AG04449 (cell line): Measurements from ENCODE around the gene NR6A1.

Experiments
- CTCF ChIA-PET: fragments of 350-600 bp; formaldehyde crosslinking; extraction: SDS; loops from one replicate; lab custom pipeline; 2021; ENCODE audit warnings: antibody characterized with exemption; lab: Yijun Ruan, JAX
- POLR2A ChIA-PET: fragments of 400-600, 350-600 bp; formaldehyde crosslinking; extraction: SDS; loops from one replicate; lab custom pipeline; 2020; ENCODE audit warnings: antibody characterized with exemption, inconsistent platforms; lab: Yijun Ruan, JAX
- DNase-seq: peaks from one replicate; pipeline ENCODE4 v3.0.0-alpha.2; 2010; ENCODE audit warnings: low read depth, low spot score
- H3K4me3 ChIP-seq: 2 replicates; pipeline ENCODE4 v1.5.1; 2011; ENCODE audit warnings: low read depth, mild to moderate bottlenecking, control low read depth, low read length
- TF ChIP-seq, protein P1 (sequence below): IDR thresholded peaks from one replicate; pipeline ENCODE4 v1.5.1; 2011; ENCODE audit warnings: mild to moderate bottlenecking, moderate library complexity, low read length, control low read depth, inconsistent platforms; ENCODE audit not compliant: insufficient read depth; ENCODE audit errors: missing control alignments

The NR6A1 gene

DNA sequence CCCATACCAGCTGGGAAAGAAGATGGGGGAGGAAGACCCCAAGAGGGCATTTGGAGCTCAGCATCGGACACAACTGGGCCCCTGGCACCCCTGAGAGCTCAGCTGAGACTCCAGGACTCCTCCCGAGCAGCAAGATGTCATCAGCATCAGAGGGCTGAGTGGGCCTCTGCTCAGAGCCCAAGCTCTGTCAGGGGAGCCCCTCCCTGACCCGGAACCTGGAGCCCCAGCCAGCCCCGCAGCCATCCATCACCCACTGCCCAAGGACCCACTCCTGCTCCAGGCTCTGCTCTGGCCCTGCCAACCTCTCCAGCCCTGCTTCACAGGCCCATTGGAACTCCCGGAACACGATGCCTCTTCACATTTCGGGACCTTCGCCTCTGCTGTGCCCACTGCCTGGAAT is 273.7 kb downstream of the NR6A1 start:
- no peak for DNase-seq
- TF ChIP-seq, protein P1, sequence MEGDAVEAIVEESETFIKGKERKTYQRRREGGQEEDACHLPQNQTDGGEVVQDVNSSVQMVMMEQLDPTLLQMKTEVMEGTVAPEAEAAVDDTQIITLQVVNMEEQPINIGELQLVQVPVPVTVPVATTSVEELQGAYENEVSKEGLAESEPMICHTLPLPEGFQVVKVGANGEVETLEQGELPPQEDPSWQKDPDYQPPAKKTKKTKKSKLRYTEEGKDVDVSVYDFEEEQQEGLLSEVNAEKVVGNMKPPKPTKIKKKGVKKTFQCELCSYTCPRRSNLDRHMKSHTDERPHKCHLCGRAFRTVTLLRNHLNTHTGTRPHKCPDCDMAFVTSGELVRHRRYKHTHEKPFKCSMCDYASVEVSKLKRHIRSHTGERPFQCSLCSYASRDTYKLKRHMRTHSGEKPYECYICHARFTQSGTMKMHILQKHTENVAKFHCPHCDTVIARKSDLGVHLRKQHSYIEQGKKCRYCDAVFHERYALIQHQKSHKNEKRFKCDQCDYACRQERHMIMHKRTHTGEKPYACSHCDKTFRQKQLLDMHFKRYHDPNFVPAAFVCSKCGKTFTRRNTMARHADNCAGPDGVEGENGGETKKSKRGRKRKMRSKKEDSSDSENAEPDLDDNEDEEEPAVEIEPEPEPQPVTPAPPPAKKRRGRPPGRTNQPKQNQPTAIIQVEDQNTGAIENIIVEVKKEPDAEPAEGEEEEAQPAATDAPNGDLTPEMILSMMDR: no peak
- no peak overlapping the region for H3K4me3 ChIP-seq
- ChIA-PET CTCF (interaction anchor here (1.2 to 1.7 kb wide), 2 partner anchors 9 to 79 kb away, joined by 4 to 5 read pairs; no protein-coding TSS in a partner anchor), POLR2A (no interaction called here)

DNA sequence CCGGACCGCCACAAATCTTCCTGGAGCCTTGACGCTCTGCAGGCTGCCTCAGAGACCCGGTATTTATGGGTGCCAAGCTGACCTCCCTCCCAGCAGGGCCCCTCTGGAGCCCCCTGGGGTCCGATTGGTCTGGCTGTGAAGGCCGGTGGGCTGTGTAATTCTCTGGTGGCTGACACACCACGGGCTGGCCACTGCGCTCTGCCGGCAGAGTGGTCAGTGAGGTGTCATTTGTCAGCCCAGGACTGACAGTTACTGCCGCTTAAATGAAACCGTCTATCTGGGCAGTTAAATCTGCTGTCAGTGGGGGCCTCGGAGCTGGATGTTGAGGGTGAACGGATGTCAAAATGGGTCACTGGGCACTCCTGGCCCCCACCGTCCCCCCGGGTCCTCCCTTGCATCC is 274.6 kb downstream of the NR6A1 start:
- TF ChIP-seq, protein P1: no peak
- CTCF ChIA-PET: interaction anchor here (1.7 kb wide), 1 partner anchor 8 kb away, joined by 5 read pairs; no protein-coding TSS in a partner anchor

DNA sequence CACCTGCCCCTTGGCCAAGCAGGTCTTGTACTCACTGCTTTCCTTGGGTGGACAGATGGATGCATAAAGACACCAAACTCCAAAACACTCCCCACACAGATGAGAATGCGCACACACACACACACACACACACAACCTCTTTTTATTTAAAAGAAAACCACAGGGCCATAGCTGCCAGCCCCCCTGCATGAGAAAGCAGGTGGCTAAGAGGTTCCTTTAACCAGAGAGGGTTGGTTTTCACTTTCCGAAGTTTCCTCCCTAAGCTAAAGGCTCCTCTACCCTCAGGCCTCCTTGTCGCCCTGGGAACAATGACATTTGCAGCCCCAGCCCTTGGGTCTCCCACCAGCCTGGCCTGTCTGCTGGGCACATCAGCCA is 275.0 kb downstream of the NR6A1 start:
- POLR2A ChIA-PET: no interaction called here
- TF ChIP-seq, protein P1: no peak

More for the DNA sequence above, 274.6 kb downstream of the NR6A1 start:
- POLR2A ChIA-PET: no interaction called here
- no peak for DNase-seq
- H3K4me3 ChIP-seq: no peak overlapping the region

DNA sequence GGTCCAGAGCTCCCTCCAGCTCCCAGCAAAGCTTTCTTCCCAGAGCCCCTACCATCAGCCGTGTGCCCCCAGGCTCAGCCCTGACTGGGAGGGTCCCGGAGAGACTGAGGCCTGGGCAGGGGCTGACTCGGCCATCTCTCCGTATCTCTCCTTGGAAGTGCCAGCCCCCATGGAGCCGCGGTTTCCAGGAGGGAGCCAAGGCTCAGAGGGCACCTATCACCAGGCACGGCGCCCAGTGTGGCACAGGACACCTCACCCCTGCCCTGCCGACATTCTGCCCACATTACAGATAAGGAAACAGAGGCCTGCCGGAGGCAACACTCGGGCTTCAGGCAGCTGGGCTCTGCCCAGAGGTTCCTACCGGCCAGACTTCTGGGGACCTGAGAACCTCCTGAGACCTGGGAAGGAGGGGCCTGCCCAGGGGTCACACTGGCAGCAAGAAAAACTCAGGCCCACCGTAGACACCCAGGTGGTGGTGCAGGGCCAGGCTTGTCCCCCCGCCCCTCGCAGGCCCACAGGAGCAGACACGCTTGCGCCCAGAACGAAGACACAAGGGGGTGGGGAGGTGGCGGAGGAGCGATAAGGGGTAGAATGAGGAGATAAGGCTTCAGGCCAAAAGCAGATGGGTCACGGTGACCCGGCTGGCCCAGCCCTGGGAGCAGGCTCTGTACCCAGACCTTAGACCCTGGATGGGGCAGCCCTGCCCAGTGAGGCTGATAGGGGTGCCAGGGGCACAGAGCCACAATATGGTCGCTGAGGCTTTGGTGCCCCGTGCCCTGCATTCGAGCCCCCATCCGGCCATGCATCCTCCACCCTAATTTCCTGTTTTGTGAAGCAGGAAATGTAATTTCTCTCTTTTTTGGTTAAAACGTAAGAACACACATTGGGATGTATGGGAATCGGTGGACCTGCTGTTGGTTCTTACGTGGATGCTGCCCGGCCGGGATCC is 275.7 kb downstream of the NR6A1 start:
- no peak for DNase-seq
- TF ChIP-seq, protein P1: no peak
- POLR2A ChIA-PET: no interaction called here
- no peak overlapping the region for H3K4me3 ChIP-seq
- CTCF ChIA-PET: no interaction called here

More for the DNA sequence above, 275.0 kb downstream of the NR6A1 start:
- DNase-seq: no peak
- H3K4me3 ChIP-seq: no peak overlapping the region
- CTCF ChIA-PET: no interaction called here

DNA sequence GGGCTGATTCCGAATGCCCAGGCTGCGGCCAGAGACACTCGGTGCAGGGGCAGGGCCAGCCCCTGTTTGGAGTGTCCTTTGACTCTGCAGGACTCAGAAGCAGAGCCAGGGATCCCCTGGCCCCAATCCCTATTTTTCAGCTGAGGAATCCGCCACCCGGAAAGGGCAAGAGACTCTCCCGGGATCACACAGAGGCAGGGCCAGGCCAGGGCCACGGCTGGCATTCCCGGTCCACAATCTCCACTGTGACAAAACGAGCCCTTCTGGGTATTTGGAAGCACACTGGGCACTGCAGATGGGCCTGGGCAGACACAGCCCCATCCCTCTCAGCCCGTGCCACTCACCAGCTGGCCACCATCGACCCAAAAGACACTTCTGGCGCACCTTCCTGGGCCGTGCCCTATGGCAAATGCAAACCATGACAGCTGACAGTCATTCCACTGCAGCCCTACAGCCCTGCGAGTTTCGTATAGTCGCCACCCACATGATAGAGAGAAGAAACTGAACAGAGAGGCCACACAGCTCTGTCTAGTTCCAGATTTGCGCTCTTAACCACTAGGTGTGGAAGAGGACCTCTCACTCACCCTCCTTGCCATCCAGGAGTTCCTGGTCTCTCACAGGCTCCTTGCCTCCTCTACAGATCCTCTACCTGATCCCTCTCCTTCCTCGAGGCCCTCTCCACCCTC is 277.2 kb downstream of the NR6A1 start:
- H3K4me3 ChIP-seq: no peak overlapping the region
- ChIA-PET CTCF (no interaction called here), POLR2A (no interaction called here)
- TF ChIP-seq, protein P1: no peak
- DNase-seq: no peak

DNA sequence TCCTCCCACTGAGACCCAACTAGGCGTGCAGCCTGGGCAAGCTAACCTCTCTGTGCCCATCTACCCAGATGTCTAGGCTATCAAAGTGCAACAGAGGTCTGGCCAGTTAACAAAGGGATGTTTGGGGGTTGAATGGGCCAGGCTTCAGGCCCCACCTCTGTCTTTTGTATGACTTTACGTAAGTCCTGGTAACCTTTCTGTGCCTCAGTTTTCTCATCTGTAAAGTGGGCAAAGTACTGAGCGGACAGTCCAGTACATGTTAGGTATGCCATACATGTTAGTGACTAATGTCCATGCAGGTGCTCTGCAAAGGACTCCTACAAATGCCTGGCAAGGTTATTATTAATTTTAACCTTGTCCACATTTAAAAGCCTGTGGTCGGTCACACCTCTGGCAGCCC is 277.9 kb downstream of the NR6A1 start:
- TF ChIP-seq, protein P1: no peak
- CTCF ChIA-PET: no interaction called here
- POLR2A ChIA-PET: no interaction called here
- no peak for DNase-seq
- H3K4me3 ChIP-seq: no peak overlapping the region
